ENCODE measurements around the gene METTL22.

GRCh38 chr16:8641671-8642070, 20.2 kb downstream of the METTL22 start:
- TF ChIP-seq POLR2A (IDR thresholded peaks at IDR 0.05; ENCODE audit: low read depth) (no peak), CTCF (IDR thresholded peaks at IDR 0.05) (no peak)
